Measurements from ENCODE around the gene PRLH. TPM values are rescaled to one million over a fixed set of nuclear protein-coding genes. Genes with fewer than 3 reads are reported as not detected.

The PRLH gene
- total and polyA plus RNA-seq, 2 of the 13 experiments (the other 11 are each of a cell fraction or from before 2014, with no cell fraction given) = not detected

DNA sequence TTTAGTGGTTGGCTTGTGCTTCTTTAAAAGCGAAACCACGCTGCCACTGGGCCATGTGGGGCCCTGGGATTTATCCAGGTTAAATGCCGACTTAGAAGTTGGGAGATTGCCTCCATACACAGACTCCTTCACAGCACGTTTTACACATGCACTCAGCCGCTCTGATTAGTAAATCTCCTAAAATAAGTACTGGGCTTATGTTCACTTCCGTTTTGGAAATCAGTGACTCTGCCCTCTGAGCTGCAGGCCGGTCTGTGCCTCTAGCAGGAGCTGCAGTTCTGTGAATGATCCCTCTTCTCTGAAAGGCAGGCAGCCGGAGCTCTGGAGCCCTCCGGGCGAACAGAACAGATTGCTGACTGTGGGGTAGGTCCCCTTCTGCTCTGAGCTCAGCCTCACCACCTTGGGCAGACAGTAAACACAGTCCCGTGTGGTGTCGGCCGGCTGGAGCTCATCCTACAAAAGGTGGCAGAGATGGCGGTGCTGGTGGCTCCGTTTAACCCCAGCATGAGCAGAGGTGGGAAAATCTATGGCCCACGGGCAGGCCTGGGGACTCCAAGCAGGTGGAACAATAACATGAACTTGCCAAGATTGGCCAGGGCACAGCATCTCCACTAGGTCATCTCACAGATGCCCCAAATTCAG, 34.0 kb downstream of the PRLH start (continued):
- TF ChIP-seq, protein P1, sequence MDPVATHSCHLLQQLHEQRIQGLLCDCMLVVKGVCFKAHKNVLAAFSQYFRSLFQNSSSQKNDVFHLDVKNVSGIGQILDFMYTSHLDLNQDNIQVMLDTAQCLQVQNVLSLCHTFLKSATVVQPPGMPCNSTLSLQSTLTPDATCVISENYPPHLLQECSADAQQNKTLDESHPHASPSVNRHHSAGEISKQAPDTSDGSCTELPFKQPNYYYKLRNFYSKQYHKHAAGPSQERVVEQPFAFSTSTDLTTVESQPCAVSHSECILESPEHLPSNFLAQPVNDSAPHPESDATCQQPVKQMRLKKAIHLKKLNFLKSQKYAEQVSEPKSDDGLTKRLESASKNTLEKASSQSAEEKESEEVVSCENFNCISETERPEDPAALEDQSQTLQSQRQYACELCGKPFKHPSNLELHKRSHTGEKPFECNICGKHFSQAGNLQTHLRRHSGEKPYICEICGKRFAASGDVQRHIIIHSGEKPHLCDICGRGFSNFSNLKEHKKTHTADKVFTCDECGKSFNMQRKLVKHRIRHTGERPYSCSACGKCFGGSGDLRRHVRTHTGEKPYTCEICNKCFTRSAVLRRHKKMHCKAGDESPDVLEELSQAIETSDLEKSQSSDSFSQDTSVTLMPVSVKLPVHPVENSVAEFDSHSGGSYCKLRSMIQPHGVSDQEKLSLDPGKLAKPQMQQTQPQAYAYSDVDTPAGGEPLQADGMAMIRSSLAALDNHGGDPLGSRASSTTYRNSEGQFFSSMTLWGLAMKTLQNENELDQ (CRISPR knock-in tag; IDR thresholded peaks at IDR 0.05; ENCODE audit: borderline replicate concordance) = no peak
- TF ChIP-seq XRCC5 (optimal IDR thresholded peaks at IDR 0.05; ENCODE audit: low read length) (no peak), ZNF761 (CRISPR knock-in tag; conservative IDR thresholded peaks at IDR 0.05) (0 out of 2 replicates have a peak, but pooled peaks have one; percentile 53), NRL (CRISPR knock-in tag; IDR thresholded peaks at IDR 0.05; ENCODE audit: borderline replicate concordance) (peak; percentile 76), ZNF343 (CRISPR knock-in tag; IDR thresholded peaks at IDR 0.05) (no peak), ZNF17 (CRISPR knock-in tag; IDR thresholded peaks at IDR 0.05) (no peak), MBNL3 (CRISPR knock-in tag; conservative IDR thresholded peaks at IDR 0.05) (no peak), CEBPG (CRISPR knock-in tag; IDR thresholded peaks at IDR 0.05) (peak; percentile 10; the same call in 1 of the 2 replicates), POLR2A (IDR thresholded peaks at IDR 0.05; ENCODE audit: insufficient read depth in 1 of 2, low read depth in 2 of 2, low read length in 2 of 2) (peak in 1 of 2 experiments; percentile 48; a peak in 1 of 4 replicates), PHB2 (IDR thresholded peaks at IDR 0.05; ENCODE audit: partially characterized antibody) (no peak), BRD4 (CRISPR knock-in tag; IDR thresholded peaks at IDR 0.05) (peak; percentile 70; the same call in 1 of the 2 replicates), YY1 (IDR thresholded peaks at IDR 0.05; ENCODE audit: insufficient read depth, insufficient replicate concordance, low read depth, low read length) (no peak)
- TF ChIP-seq, protein P2, sequence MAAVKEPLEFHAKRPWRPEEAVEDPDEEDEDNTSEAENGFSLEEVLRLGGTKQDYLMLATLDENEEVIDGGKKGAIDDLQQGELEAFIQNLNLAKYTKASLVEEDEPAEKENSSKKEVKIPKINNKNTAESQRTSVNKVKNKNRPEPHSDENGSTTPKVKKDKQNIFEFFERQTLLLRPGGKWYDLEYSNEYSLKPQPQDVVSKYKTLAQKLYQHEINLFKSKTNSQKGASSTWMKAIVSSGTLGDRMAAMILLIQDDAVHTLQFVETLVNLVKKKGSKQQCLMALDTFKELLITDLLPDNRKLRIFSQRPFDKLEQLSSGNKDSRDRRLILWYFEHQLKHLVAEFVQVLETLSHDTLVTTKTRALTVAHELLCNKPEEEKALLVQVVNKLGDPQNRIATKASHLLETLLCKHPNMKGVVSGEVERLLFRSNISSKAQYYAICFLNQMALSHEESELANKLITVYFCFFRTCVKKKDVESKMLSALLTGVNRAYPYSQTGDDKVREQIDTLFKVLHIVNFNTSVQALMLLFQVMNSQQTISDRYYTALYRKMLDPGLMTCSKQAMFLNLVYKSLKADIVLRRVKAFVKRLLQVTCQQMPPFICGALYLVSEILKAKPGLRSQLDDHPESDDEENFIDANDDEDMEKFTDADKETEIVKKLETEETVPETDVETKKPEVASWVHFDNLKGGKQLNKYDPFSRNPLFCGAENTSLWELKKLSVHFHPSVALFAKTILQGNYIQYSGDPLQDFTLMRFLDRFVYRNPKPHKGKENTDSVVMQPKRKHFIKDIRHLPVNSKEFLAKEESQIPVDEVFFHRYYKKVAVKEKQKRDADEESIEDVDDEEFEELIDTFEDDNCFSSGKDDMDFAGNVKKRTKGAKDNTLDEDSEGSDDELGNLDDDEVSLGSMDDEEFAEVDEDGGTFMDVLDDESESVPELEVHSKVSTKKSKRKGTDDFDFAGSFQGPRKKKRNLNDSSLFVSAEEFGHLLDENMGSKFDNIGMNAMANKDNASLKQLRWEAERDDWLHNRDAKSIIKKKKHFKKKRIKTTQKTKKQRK (IDR thresholded peaks at IDR 0.05; ENCODE audit: low read length) = no peak
- TF ChIP-seq, protein P3, sequence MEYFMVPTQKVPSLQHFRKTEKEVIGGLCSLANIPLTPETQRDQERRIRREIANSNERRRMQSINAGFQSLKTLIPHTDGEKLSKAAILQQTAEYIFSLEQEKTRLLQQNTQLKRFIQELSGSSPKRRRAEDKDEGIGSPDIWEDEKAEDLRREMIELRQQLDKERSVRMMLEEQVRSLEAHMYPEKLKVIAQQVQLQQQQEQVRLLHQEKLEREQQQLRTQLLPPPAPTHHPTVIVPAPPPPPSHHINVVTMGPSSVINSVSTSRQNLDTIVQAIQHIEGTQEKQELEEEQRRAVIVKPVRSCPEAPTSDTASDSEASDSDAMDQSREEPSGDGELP (IDR thresholded peaks at IDR 0.05; ENCODE audit: borderline replicate concordance, low read depth) = no peak; the same call in 1 of the 2 replicates
- TF ChIP-seq, protein P4, sequence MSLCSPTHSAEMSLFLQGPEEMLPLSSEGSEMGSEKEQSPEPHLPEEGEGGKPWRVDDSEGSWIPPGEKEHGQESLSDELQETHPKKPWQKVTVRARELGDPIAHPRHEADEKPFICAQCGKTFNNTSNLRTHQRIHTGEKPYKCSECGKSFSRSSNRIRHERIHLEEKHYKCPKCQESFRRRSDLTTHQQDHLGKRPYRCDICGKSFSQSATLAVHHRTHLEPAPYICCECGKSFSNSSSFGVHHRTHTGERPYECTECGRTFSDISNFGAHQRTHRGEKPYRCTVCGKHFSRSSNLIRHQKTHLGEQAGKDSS (CRISPR knock-in tag; IDR thresholded peaks at IDR 0.05; ENCODE audit: borderline replicate concordance, low read depth) = no peak; the same call in 1 of the 2 replicates
- TF ChIP-seq, protein P5, sequence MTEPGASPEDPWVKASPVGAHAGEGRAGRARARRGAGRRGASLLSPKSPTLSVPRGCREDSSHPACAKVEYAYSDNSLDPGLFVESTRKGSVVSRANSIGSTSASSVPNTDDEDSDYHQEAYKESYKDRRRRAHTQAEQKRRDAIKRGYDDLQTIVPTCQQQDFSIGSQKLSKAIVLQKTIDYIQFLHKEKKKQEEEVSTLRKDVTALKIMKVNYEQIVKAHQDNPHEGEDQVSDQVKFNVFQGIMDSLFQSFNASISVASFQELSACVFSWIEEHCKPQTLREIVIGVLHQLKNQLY (CRISPR knock-in tag; IDR thresholded peaks at IDR 0.05) = peak; percentile 42; the same call in 1 of the 2 replicates
- TF ChIP-seq, protein P6, sequence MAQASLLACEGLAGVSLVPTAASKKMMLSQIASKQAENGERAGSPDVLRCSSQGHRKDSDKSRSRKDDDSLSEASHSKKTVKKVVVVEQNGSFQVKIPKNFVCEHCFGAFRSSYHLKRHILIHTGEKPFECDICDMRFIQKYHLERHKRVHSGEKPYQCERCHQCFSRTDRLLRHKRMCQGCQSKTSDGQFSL (CRISPR knock-in tag; IDR thresholded peaks at IDR 0.05) = no peak
- TF ChIP-seq, protein P7, sequence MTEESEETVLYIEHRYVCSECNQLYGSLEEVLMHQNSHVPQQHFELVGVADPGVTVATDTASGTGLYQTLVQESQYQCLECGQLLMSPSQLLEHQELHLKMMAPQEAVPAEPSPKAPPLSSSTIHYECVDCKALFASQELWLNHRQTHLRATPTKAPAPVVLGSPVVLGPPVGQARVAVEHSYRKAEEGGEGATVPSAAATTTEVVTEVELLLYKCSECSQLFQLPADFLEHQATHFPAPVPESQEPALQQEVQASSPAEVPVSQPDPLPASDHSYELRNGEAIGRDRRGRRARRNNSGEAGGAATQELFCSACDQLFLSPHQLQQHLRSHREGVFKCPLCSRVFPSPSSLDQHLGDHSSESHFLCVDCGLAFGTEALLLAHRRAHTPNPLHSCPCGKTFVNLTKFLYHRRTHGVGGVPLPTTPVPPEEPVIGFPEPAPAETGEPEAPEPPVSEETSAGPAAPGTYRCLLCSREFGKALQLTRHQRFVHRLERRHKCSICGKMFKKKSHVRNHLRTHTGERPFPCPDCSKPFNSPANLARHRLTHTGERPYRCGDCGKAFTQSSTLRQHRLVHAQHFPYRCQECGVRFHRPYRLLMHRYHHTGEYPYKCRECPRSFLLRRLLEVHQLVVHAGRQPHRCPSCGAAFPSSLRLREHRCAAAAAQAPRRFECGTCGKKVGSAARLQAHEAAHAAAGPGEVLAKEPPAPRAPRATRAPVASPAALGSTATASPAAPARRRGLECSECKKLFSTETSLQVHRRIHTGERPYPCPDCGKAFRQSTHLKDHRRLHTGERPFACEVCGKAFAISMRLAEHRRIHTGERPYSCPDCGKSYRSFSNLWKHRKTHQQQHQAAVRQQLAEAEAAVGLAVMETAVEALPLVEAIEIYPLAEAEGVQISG (CRISPR knock-in tag; IDR thresholded peaks at IDR 0.05) = peak; percentile 35
